GM19351 (cell line): ENCODE results near the gene IWS1.
"Not testable (repeated sequence)": the region's sequence is repeated elsewhere in the genome, so short reads cannot be mapped to it uniquely, and the experiment has no call there.

Source experiments
- ATAC-seq: cut with Tn5 transposase; IDR thresholded peaks from one replicate; pipeline ENCODE4 v1.9.1; 2021; ENCODE audit warnings: mild to moderate bottlenecking, moderate library complexity; ENCODE audit not compliant: unreplicated experiment

IWS1 gene

DNA sequence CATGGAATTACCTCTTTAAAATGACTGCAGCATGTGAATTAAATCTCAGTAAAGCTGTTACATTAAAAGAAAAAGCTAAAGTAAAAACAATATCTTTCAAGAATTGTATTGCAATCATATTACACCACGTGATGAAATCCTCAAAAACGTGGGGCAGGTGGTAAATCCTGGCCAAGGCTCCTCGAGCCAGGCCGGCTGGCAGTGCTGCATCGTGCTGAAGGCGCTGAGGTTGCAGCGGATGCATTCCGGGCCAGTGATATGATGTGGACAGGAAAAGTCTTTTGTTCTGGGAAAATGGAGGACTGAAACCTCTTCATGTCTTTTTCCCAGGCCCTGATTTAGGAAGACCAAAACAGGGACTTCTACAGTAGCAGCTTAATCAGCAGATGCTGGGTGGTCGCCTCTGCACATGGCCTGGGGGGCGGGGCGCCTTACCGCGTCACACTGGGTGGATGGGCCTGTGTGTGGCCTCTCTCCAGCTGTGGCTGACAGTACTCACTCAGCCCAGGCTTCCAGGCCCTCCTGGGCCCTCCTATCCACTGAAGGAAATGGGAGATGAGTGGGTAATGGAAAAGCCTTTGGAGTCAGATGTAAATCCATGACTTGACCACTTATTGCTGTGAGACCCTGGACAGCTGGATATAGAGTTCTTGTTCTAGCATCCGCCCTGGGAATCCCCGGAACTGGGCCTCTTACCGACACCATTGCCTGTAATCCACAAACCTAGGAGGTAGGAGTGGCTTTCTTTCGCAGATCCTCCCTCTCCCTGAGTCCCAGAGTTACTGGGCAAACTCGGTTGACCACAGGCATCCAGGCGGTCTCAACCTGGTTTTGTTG is 62.9 kb downstream of the IWS1 start:
- no peak for ATAC-seq

DNA sequence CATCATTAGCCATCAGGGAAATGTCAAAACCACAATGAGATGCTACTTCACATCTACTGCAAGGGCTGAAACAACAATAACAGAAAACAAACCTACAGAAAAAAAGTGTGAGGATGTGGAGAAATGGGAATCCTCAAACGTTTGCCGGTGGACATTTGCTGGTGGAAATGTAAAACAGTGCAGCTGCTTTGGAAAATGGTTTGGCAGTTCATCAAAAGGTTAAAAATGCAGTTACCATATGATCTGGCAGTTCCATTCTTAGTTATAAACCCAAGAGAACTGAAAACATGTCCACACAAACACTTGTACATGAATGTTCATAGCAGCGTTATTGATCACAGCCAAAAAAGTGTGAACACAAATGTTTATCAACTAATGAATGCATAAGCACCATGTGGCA is 63.8 kb downstream of the IWS1 start:
- ATAC-seq, result no peak

- ATAC-seq, result no peak
These were observed 69.3 kb downstream of the IWS1 start for GRCh38 chr2:127456960-127457359.

- ATAC-seq, result no peak
These were observed 70.5 kb downstream of the IWS1 start for GRCh38 chr2:127455566-127456493.

GRCh38 chr2:127454595-127455565 is 71.4 kb downstream of the IWS1 start:
- ATAC-seq, result no peak

DNA sequence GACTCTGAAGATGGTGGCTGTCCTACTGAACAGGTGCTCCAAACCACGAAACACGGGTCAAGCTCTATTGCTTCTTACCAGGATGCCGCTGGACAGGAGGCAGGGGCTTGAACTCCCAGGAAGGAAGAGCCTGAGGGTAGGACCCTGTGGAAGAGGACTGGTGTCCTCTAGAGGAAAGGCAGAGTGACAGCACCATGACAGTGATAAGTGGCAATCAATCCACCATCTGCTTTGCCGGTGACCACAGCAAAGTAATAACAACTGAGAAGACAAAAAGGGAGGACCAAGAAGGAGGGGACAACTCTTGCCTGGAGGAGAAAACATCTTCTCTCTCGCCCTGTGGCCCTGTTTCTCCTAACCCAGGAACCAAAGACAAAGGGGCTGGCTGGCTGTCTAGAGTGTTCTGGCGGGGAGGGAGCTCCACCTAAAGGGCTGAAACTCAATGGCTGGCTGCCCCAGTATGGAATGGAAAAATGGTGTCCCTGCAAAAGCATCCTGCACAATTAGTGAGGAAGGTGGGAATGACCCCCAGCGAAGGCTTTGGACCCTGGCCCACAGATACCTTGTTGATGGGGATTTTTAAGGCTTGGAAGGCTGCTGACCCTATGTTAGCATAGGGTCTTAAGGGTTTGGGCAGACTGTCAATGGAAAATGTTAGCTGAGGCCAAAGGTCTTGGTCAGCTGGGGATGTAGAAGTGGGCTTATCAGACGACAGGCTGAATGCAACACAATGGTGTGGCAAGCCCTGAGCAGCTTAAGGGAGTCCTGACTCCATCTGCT is 72.7 kb downstream of the IWS1 start:
- no peak for ATAC-seq

GRCh38 chr2:127453013-127453391 is 73.3 kb downstream of the IWS1 start:
- no peak for ATAC-seq

- not testable (repeated sequence) for ATAC-seq
These were observed 73.9 kb downstream of the IWS1 start for GRCh38 chr2:127452423-127452822.

GRCh38 chr2:127451981-127452380 is 74.3 kb downstream of the IWS1 start:
- no peak for ATAC-seq

DNA sequence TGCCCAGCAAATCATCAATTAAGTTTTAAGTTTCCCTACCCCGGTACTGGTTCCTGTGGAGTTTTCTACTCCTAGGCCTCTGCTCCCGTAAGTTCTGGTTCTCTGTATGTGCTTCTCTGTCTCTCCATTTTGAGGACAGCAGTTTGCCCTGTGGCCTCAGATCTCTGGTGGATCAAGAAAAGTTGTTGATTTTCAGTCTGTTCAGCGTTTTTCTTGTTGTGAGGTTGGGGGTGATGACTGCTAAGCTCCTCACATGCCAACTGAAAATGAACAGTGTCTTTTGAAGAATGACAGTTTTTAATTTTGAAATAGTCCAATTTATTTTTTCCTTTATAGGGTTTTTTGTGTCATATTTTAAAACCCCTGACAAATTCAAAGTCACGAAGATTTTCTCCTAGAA is 76.4 kb downstream of the IWS1 start:
- no peak for ATAC-seq

DNA sequence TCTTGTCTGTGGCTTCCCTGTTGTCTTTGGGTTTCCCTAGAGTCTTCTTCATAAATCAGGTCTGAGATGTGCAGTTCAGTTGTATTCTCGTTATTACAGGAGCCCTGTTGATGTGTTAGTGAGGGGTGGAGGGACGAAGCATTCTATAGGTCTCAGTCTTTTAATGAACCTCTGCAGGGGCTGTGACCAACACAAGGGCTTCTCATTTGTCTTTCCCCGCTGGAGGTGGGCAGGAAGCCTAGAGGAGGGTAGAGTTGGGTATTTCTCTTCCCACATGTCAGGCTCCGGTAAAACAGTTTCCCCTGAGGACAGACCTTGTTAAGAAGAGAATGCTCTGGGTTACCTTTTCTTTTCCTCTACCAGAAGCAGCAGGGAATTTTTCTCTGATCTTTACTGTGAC is 76.9 kb downstream of the IWS1 start:
- ATAC-seq, result no peak

- no peak for ATAC-seq
These were observed 77.8 kb downstream of the IWS1 start for GRCh38 chr2:127448526-127448925.

DNA sequence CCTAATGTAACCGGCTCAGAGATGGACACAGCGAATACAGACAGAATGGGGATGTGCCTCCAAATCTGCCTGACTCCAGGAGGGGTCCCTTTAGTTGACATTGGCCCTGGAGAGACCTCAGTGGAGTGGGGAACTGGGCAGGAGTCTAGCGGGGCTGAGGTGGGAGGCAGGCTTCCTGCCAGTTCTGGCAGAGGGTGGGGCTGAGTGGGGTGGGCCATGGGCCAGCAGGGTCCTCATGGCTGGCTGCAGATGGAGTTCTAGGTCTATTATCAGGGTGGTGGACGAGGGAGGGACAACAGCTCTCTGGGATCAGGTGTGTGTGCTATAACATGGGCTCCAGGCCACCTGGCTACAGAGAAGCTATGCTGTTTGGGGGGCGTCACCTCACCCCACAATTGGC is 86.9 kb downstream of the IWS1 start:
- no peak for ATAC-seq

DNA sequence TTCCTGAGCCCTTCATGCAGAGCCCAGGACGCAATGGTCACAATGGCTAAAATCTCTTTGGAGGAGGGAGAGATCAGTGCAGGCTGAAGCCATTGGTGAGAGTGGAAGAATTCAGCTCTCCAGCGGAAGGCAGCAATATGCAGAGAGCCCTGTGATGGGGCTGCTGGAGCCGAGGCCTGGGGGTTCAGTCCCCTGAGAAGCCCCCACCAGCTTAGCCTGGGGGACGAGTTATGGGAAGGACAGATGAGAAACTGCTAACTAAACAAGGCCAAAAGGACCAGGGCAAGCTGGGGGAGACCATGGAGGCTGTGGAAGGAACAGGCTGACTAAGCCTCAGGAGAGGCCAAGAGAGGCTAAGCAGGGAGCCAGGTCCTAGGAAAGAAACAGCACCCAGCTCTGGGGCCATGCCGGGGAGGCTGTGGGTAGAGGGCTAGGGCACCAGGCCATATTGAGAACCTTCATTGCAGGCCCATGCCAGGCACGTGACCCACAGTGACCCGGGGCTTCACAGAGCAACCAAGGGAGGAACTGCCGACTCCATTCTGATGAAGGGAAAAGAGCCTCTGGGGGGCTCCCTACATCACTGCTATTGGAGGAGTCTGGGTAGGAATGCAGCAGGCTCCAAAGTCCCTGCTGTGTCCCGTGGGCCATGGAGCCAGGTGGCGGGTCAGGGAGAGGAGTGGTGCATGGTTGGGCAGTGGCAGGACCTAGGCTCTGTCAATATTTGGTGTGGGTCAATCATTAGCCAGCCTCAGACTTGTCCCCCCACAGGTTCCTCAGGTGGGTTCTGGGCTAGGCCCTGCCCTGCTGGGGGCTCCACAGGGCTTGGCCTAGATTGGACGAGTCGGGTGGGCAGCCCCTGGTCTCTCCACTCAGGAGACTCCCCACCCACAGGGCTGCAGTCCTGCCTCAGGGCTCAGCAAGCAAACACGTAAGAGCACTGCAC is 88.2 kb downstream of the IWS1 start:
- no peak for ATAC-seq

- ATAC-seq, result no peak
These were observed 89.2 kb downstream of the IWS1 start for GRCh38 chr2:127437056-127437455.

- no peak for ATAC-seq
These were observed 91.8 kb downstream of the IWS1 start for GRCh38 chr2:127434515-127434914.

DNA sequence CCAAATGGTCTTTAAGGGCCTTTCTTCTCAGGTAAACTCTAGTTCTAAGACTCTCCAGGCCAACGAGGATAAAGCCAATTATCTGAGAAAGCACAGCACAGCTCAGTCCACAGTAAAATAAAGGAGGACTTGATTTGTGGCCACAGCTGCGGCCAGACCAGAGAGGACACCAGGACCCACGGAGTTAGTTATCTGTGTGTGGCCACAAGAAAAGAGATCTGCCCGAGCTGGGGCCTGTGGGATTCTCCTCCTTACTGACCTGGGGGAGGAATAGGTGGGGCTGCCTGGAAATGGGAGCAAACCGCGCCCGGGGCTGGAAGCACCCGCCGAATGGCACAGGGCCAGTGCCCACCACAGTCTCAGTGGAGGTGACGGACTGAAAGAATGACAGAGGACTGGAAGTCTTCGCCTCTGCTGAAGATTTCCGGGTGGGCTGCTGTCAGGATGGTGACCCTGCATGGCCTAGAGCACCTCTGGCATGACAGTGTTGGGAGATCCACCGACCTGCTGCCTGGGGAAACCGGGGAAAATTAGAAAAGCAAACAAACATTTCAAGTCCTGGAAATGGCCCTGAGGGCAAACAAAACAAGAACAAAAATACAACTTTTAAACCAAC is 94.8 kb downstream of the IWS1 start:
- ATAC-seq, result no peak
